Measurements from ENCODE around the gene PNMA6F. TPM values are rescaled to one million over a fixed set of nuclear protein-coding genes. Genes with fewer than 3 reads are reported as not detected.

The PNMA6F gene
- total and polyA plus RNA-seq, 7 donors, result not detected

GRCh38 chrX:153304988-153305736 is 16.4 kb downstream of the PNMA6F start:
- DNase-seq, result no peak
- Histone ChIP-seq H3K36me3 (ENCODE audit: insufficient read depth in 1 of 2, low read depth in 1 of 2) (no peaks in the 10 kb centered on the region), H3K27me3 (ENCODE audit: insufficient read depth in 3 of 3, low read length in 2 of 3) (peaks cover 0 to 25% (median 0%) of the 10 kb centered on the region in 3 donors), H3K4me1 (no peaks in the 10 kb centered on the region), H3K4me3 (no peak overlapping the region), H3K9me3 (peaks cover 4% of the 10 kb centered on the region), H3K27ac (no peak overlapping the region)
- TF ChIP-seq CTCF (IDR thresholded peaks at IDR 0.05), result no peak
- no peak for ATAC-seq
- intact Hi-C loops (cut with DNase I), result no loop called here
- WGBS, 3 donors, result 53 to 69% (median 63%) methylated on average over 8 to 9 of the region's 9 CpGs

- H3K9me3 ChIP-seq, result peaks cover 4% of the 10 kb centered on the region
- WGBS, 3 donors, result 57 to 60% (median 59%) methylated on average over 12 of the region's 12 CpGs
- intact Hi-C loops (cut with DNase I), result no loop called here
- H3K4me3 ChIP-seq, result no peak overlapping the region
- no peaks in the 10 kb centered on the region for H3K4me1 ChIP-seq
- no peak for TF ChIP-seq CTCF (IDR thresholded peaks at IDR 0.05)
- H3K27me3 ChIP-seq (ENCODE audit: insufficient read depth in 3 of 3, low read length in 2 of 3), result peaks cover 0 to 34% (median 0%) of the 10 kb centered on the region in 3 donors
- ATAC-seq (no peak), DNase-seq (no peak)
- no peak overlapping the region for H3K27ac ChIP-seq
- no peaks in the 10 kb centered on the region for H3K36me3 ChIP-seq (ENCODE audit: insufficient read depth in 1 of 2, low read depth in 1 of 2)
Measured at GRCh38 chrX:153303276-153304262, 18.0 kb downstream of the PNMA6F start.

- Histone ChIP-seq H3K4me3 (no peak overlapping the region), H3K9me3 (peaks cover 4% of the 10 kb centered on the region), H3K27ac (no peak overlapping the region), H3K36me3 (ENCODE audit: insufficient read depth in 1 of 2, low read depth in 1 of 2) (no peaks in the 10 kb centered on the region), H3K4me1 (no peaks in the 10 kb centered on the region), H3K27me3 (ENCODE audit: insufficient read depth in 3 of 3, low read length in 2 of 3) (peaks cover 0 to 32% (median 0%) of the 10 kb centered on the region in 3 donors)
- DNase-seq (no peak), ATAC-seq (no peak)
- 59 to 79% (median 75%) methylated on average over 4 of the region's 4 CpGs for WGBS, 3 donors
- TF ChIP-seq CTCF (IDR thresholded peaks at IDR 0.05), result no peak
- intact Hi-C loops (cut with DNase I), result no loop called here
Measured at GRCh38 chrX:153302796-153303195, 18.8 kb downstream of the PNMA6F start.

- H3K9me3 ChIP-seq, result peaks cover 4% of the 10 kb centered on the region
- DNase-seq, result no peak
- peaks cover 0 to 28% (median 0%) of the 10 kb centered on the region in 3 donors for H3K27me3 ChIP-seq (ENCODE audit: insufficient read depth in 3 of 3, low read length in 2 of 3)
- no peak for TF ChIP-seq CTCF (IDR thresholded peaks at IDR 0.05)
- H3K4me3 ChIP-seq, result no peak overlapping the region
- no peaks in the 10 kb centered on the region for H3K36me3 ChIP-seq (ENCODE audit: insufficient read depth in 1 of 2, low read depth in 1 of 2)
- H3K4me1 ChIP-seq, result no peaks in the 10 kb centered on the region
- intact Hi-C loops (cut with DNase I), result no loop called here
- WGBS, 3 donors, result 70 to 80% (median 76%) methylated on average over 3 of the region's 3 CpGs
- H3K27ac ChIP-seq, result no peak overlapping the region
- no peak for ATAC-seq
Measured at GRCh38 chrX:153301746-153302145, 19.8 kb downstream of the PNMA6F start.

Measured in psoas muscle (tissue), 8 donors.